T-helper 1 cell treated with Interleukin-12 subunit alpha and Interleukin-12 subunit beta and Interleukin-4 antibody, amounts not matched to agents 30 ng/mL and 1 ng/mL, for 36 hours (primary cell): ENCODE measurements around the gene ASB5. TPM values are rescaled to one million over a fixed set of nuclear protein-coding genes. Genes with fewer than 3 reads are reported as not detected.

ENCODE experiments used
- intact Hi-C: fragments of 100-400 bp; cut with micrococcal nuclease; formaldehyde crosslinking; loops from one replicate; pipeline ENCODE4 v1.15.1; 2024
- total RNA-seq: library from RNA; stranded (reverse); gene quantifications from 2 replicates; pipeline ENCODE4 v1.2.3, GENCODE V29; 2022

Gene ASB5
- total RNA-seq, 1 donor from 2014 or later: not detected

GRCh38 chr4:176279560-176279959, 10.5 kb upstream of the ASB5 start:
- intact Hi-C loops: loop anchor here (5.0 kb wide), 1 partner anchor 332 kb away; no protein-coding TSS in a partner anchor

GRCh38 chr4:176277162-176277904, 8.3 kb upstream of the ASB5 start:
- intact Hi-C loops: loop anchor here (1.0 to 5.0 kb wide), 2 partner anchors 127 to 330 kb away; no protein-coding TSS in a partner anchor

GRCh38 chr4:176276710-176277109, 7.7 kb upstream of the ASB5 start:
- intact Hi-C loops: loop anchor here (1.0 to 5.0 kb wide), 2 partner anchors 126 to 329 kb away; no protein-coding TSS in a partner anchor

- intact Hi-C loops: no loop called here
Measured at GRCh38 chr4:176274441-176274840, 5.4 kb upstream of the ASB5 start.

- intact Hi-C loops: no loop called here
Measured at GRCh38 chr4:176273736-176274135, 4.7 kb upstream of the ASB5 start.

- intact Hi-C loops: no loop called here
Measured at GRCh38 chr4:176272799-176273198, 3.8 kb upstream of the ASB5 start.

- intact Hi-C loops: no loop called here
Measured at GRCh38 chr4:176271749-176272148, 2.7 kb upstream of the ASB5 start.

GRCh38 chr4:176270669-176271068, 1.6 kb upstream of the ASB5 start:
- intact Hi-C loops: no loop called here

GRCh38 chr4:176266026-176266425, 3.0 kb downstream of the ASB5 start:
- intact Hi-C loops: no loop called here

GRCh38 chr4:176262243-176262642, 6.8 kb downstream of the ASB5 start:
- intact Hi-C loops: no loop called here

GRCh38 chr4:176261481-176261880, 7.5 kb downstream of the ASB5 start:
- intact Hi-C loops: no loop called here

- intact Hi-C loops: no loop called here
Measured at GRCh38 chr4:176261018-176261417, 8.0 kb downstream of the ASB5 start.

GRCh38 chr4:176259330-176260090, 9.5 kb downstream of the ASB5 start:
- intact Hi-C loops: no loop called here

- intact Hi-C loops: no loop called here
Measured at GRCh38 chr4:176258135-176258534, 10.9 kb downstream of the ASB5 start.

GRCh38 chr4:176256921-176257320, 12.1 kb downstream of the ASB5 start:
- intact Hi-C loops: no loop called here

- intact Hi-C loops: no loop called here
Measured at GRCh38 chr4:176242764-176243347, 26.2 kb downstream of the ASB5 start.

- intact Hi-C loops: no loop called here
Measured at GRCh38 chr4:176241703-176242102, 27.3 kb downstream of the ASB5 start.

GRCh38 chr4:176238826-176239225, 30.2 kb downstream of the ASB5 start:
- intact Hi-C loops: no loop called here

GRCh38 chr4:176238157-176238610, 30.8 kb downstream of the ASB5 start:
- intact Hi-C loops: no loop called here

GRCh38 chr4:176236946-176237345, 32.1 kb downstream of the ASB5 start:
- intact Hi-C loops: no loop called here

- intact Hi-C loops: no loop called here
Measured at GRCh38 chr4:176230836-176231235, 38.2 kb downstream of the ASB5 start.

- intact Hi-C loops: no loop called here
Measured at GRCh38 chr4:176229645-176230044, 39.4 kb downstream of the ASB5 start.
